Measurements from ENCODE around the gene POLR2F.
"Not testable (repeated sequence)": the region's sequence is repeated elsewhere in the genome, so short reads cannot be mapped to it uniquely, and the experiment has no call there.

Gene POLR2F

GRCh38 chr22:37951305-37951704, 2.2 kb upstream of the POLR2F start:
- in situ Hi-C loops (cut with HindIII; ENCODE audit: low sequenced_read_pairs): no loop called here

- in situ Hi-C loops (cut with HindIII; ENCODE audit: low sequenced_read_pairs): not testable (repeated sequence)
Observed at GRCh38 chr22:37952629-37953028, 870 bp upstream of the POLR2F start.

GRCh38 chr22:37953062-37953436, 450 bp upstream of the POLR2F start:
- in situ Hi-C loops (cut with HindIII; ENCODE audit: low sequenced_read_pairs): no loop called here

- in situ Hi-C loops (cut with HindIII; ENCODE audit: low sequenced_read_pairs): no loop called here
Observed at GRCh38 chr22:37954686-37955085, 1.2 kb downstream of the POLR2F start.

- in situ Hi-C loops (cut with HindIII; ENCODE audit: low sequenced_read_pairs): not testable (repeated sequence)
Observed at GRCh38 chr22:37955825-37956397, 2.4 kb downstream of the POLR2F start.

- in situ Hi-C loops (cut with HindIII; ENCODE audit: low sequenced_read_pairs): no loop called here
Observed at GRCh38 chr22:37957232-37957631, 3.7 kb downstream of the POLR2F start.

GRCh38 chr22:37959231-37959825, 5.8 kb downstream of the POLR2F start:
- in situ Hi-C loops (cut with HindIII; ENCODE audit: low sequenced_read_pairs): no loop called here

GRCh38 chr22:37961062-37961461, 7.6 kb downstream of the POLR2F start:
- in situ Hi-C loops (cut with HindIII; ENCODE audit: low sequenced_read_pairs): loop anchor here (10.0 kb wide), 1 partner anchor 134 kb away; no protein-coding TSS in a partner anchor

- in situ Hi-C loops (cut with HindIII; ENCODE audit: low sequenced_read_pairs): loop anchor here (5.0 to 10.0 kb wide), 3 partner anchors 79 to 149 kb away; no protein-coding TSS in a partner anchor
Observed at GRCh38 chr22:37965940-37966664, 12.6 kb downstream of the POLR2F start.

GRCh38 chr22:37967147-37967546, 13.6 kb downstream of the POLR2F start:
- in situ Hi-C loops (cut with HindIII; ENCODE audit: low sequenced_read_pairs): loop anchor here (5.0 to 10.0 kb wide), 3 partner anchors 80 to 150 kb away; no protein-coding TSS in a partner anchor

- in situ Hi-C loops (cut with HindIII; ENCODE audit: low sequenced_read_pairs): loop anchor here (5.0 to 10.0 kb wide), 3 partner anchors 81 to 151 kb away; no protein-coding TSS in a partner anchor
Observed at GRCh38 chr22:37967637-37968451, 14.3 kb downstream of the POLR2F start.

GRCh38 chr22:37968452-37969251, 15.2 kb downstream of the POLR2F start:
- in situ Hi-C loops (cut with HindIII; ENCODE audit: low sequenced_read_pairs): loop anchor here (5.0 to 10.0 kb wide), 3 partner anchors 81 to 151 kb away; no protein-coding TSS in a partner anchor

- in situ Hi-C loops (cut with HindIII; ENCODE audit: low sequenced_read_pairs): no loop called here
Observed at GRCh38 chr22:37970864-37971263, 17.4 kb downstream of the POLR2F start.

- in situ Hi-C loops (cut with HindIII; ENCODE audit: low sequenced_read_pairs): no loop called here
Observed at GRCh38 chr22:37971475-37972434, 18.3 kb downstream of the POLR2F start.

- in situ Hi-C loops (cut with HindIII; ENCODE audit: low sequenced_read_pairs): no loop called here
Observed at GRCh38 chr22:37972527-37972926, 19.0 kb downstream of the POLR2F start.

- in situ Hi-C loops (cut with HindIII; ENCODE audit: low sequenced_read_pairs): no loop called here
Observed at GRCh38 chr22:37973271-37974170, 20.0 kb downstream of the POLR2F start.

- in situ Hi-C loops (cut with HindIII; ENCODE audit: low sequenced_read_pairs): no loop called here
Observed at GRCh38 chr22:37975153-37975552, 21.7 kb downstream of the POLR2F start.

GRCh38 chr22:37976022-37976421, 22.5 kb downstream of the POLR2F start:
- in situ Hi-C loops (cut with HindIII; ENCODE audit: low sequenced_read_pairs): not testable (repeated sequence)
